K562 (cell line): ENCODE results near the gene CBFA2T3. TPM values are rescaled to one million over a fixed set of nuclear protein-coding genes. Genes with fewer than 3 reads are reported as not detected.

Source experiments
- CREB5 ChIP-seq: fragments of 250-450 bp; sonication (Bioruptor Pico); IDR thresholded peaks from 2 replicates; pipeline ENCODE4 v1.5.0; 2020; ENCODE audit warnings: mild to moderate bottlenecking
- FIP1L1 ChIP-seq: fragments of 200-400 bp; formaldehyde crosslinking; IDR thresholded peaks from 2 replicates; pipeline ENCODE4 v1.6.1; 2018; ENCODE audit warnings: mild to moderate bottlenecking, low read depth, low read length; ENCODE audit not compliant: poor library complexity, severe bottlenecking
- HOXB6 ChIP-seq: fragments of 250-450 bp; sonication (Bioruptor Pico); IDR thresholded peaks from 2 replicates; pipeline ENCODE4 v1.5.1; 2022; ENCODE audit warnings: mild to moderate bottlenecking, borderline replicate concordance
- POLR2AphosphoS5 ChIP-seq: IDR thresholded peaks from 2 replicates; pipeline ENCODE4 v1.6.1; 2011; ENCODE audit warnings: mild to moderate bottlenecking, low read depth, low read length, moderate library complexity; ENCODE audit not compliant: control insufficient read depth, insufficient read depth
- RBBP5 ChIP-seq: fragments of 200-600 bp; sonication (generic); IDR thresholded peaks from 2 replicates; pipeline ENCODE4 v1.6.1; 2012; ENCODE audit warnings: borderline replicate concordance, mild to moderate bottlenecking, low read length, control low read depth, inconsistent platforms; ENCODE audit not compliant: insufficient read depth, poor library complexity, severe bottlenecking
- SREBF1 ChIP-seq: fragments of 150-350 bp; IDR thresholded peaks from 2 replicates; pipeline ENCODE4 v1.6.1; 2014; ENCODE audit warnings: antibody characterized with exemption, low read depth, low read length, borderline replicate concordance
- SRSF3 ChIP-seq: fragments of 200-400 bp; formaldehyde crosslinking; IDR thresholded peaks from 2 replicates; pipeline ENCODE4 v1.6.1; 2016; ENCODE audit warnings: mild to moderate bottlenecking, low read length, moderate library complexity; ENCODE audit not compliant: insufficient read depth
- SUPT5H ChIP-seq: fragments of 450-650 bp; IDR thresholded peaks from 2 replicates; pipeline ENCODE4 v1.6.1; 2016
- USF1 ChIP-seq: sonication (generic); formaldehyde crosslinking; IDR thresholded peaks from 2 replicates; pipeline ENCODE4 v1.9.0; 2022; ENCODE audit warnings: mild to moderate bottlenecking, missing genetic modification reagents
- ZNF175 ChIP-seq: fragments of 200-800 bp; sonication (Bioruptor generic); IDR thresholded peaks from 2 replicates; pipeline ENCODE4 v1.6.1; 2016; ENCODE audit warnings: low read depth, mild to moderate bottlenecking, missing genetic modification characterization, missing compliant biosample characterization
- ZNF263 ChIP-seq: sonication (generic); formaldehyde crosslinking; IDR thresholded peaks from 2 replicates; pipeline ENCODE4 v1.8.0; 2022; ENCODE audit warnings: mild to moderate bottlenecking, missing genetic modification reagents, borderline replicate concordance
- ZNF449 ChIP-seq: fragments of 250-450 bp; sonication (Bioruptor Pico); IDR thresholded peaks from 2 replicates; pipeline ENCODE4 v1.8.0; 2022; ENCODE audit warnings: moderate library complexity, mild to moderate bottlenecking, inconsistent platforms
- ZNF586 ChIP-seq: fragments of 450-650 bp; formaldehyde crosslinking; conservative IDR thresholded peaks from 2 replicates; pipeline ENCODE4 v1.4.0; 2020; ENCODE audit warnings: mild to moderate bottlenecking, moderate library complexity
- polyA plus RNA-seq, 8 experiments: library from polyadenylated mRNA; depleted of rRNA in 4 of 8; stranded (reverse) in 5 of 8; unstranded in 3 of 8; fragments of >200 nt; fragmentation: Nextera tagmentation in 2 of 8; fragmentation: Illumina TruSeq in 1 of 8; extraction: Ambion mirVana in 2 of 8; extraction: Trizol in 1 of 8; gene quantifications; 2 replicates each; pipeline versions ENCODE4 v1.2.1 to v1.2.3, GENCODE V29; 2011 to 2014; ENCODE audit warnings: inconsistent platforms in 1 of 8, missing spikeins in 1 of 8
- total RNA-seq, 7 experiments: library from RNA; depleted of rRNA in 6 of 7; stranded (reverse); fragments of >200 nt in 6 of 7; fragmentation: Illumina TruSeq in 2 of 7; extraction: Trizol in 2 of 7; gene quantifications; 2 replicates each; pipeline versions ENCODE4 v1.2.1 to v1.2.3, GENCODE V29; 2011 to 2021; ENCODE audit warnings: low replicate concordance in 1 of 7
- TF ChIP-seq, protein P1 (sequence below), 3 experiments: fragments of 200-800 bp in 1 of 3; fragments of 250-450 bp in 1 of 3; fragments of 450-650 bp in 1 of 3; sonication (Bioruptor Pico) in 1 of 3; sonication (Bioruptor generic) in 1 of 3; formaldehyde crosslinking in 1 of 3; IDR thresholded peaks; 2 replicates each; pipeline versions ENCODE4 v1.6.1 to v1.8.0; 2016 to 2022; ENCODE audit warnings: mild to moderate bottlenecking in 2 of 3, missing genetic modification characterization in 2 of 3, missing compliant biosample characterization in 1 of 3, moderate library complexity in 1 of 3

Gene CBFA2T3
- total and polyA plus RNA-seq, 9 of the 15 experiments (the other 6 are each of a cell fraction or from before 2014, with no cell fraction given) = 2.3 to 145 (median 6.7) TPM

DNA sequence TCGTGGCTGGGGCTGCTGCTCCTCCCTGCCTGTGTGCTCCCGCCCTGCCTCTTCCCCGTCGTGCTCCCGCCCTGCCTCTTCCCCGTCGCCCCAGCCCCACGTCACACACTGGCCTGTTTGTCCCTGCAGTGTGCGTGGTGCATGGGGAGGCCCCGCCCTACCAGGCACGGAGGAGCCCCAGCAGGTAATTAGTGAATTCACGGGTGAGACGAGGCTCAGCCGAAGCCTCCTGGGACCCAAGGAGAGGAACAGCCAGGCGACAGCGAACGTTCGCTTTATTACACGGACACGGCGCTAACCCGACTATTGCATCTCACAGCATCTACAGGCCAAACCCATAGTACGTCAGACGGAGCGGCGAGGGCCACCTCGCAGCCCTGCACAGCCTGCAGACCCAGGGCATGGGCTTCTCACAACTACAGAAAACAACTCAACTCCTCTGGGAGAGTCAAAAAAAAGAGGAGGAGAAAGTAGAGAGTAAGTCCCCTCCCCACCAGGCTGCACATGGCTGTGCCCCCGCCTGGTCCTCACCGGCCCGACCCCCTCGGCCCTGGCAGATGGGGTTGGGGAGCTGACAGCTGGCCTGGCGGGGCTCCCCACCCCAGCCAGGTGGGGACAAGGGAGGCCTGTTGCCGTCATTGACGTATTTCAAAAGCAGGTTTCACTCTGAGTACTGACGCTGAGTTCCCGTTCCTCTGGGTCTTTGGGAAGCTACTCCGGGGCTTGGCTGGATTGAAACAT lies 106.2 kb downstream of the CBFA2T3 start (continued):
- TF ChIP-seq POLR2AphosphoS5 (no peak), SUPT5H (0 out of 2 replicates have a peak, but pooled peaks have one; percentile 2), FIP1L1 (peak; percentile 24), HOXB6 (CRISPR knock-in tag) (no peak), SREBF1 (no peak), ZNF449 (no peak), ZNF586 (CRISPR knock-in tag) (no peak), ZNF175 (CRISPR knock-in tag) (no peak), SRSF3 (no peak), RBBP5 (peak; percentile 21), USF1 (CRISPR knock-in tag) (no peak), CREB5 (CRISPR knock-in tag) (no peak), ZNF263 (CRISPR knock-in tag) (peak; percentile 89)
- TF ChIP-seq, protein P1, sequence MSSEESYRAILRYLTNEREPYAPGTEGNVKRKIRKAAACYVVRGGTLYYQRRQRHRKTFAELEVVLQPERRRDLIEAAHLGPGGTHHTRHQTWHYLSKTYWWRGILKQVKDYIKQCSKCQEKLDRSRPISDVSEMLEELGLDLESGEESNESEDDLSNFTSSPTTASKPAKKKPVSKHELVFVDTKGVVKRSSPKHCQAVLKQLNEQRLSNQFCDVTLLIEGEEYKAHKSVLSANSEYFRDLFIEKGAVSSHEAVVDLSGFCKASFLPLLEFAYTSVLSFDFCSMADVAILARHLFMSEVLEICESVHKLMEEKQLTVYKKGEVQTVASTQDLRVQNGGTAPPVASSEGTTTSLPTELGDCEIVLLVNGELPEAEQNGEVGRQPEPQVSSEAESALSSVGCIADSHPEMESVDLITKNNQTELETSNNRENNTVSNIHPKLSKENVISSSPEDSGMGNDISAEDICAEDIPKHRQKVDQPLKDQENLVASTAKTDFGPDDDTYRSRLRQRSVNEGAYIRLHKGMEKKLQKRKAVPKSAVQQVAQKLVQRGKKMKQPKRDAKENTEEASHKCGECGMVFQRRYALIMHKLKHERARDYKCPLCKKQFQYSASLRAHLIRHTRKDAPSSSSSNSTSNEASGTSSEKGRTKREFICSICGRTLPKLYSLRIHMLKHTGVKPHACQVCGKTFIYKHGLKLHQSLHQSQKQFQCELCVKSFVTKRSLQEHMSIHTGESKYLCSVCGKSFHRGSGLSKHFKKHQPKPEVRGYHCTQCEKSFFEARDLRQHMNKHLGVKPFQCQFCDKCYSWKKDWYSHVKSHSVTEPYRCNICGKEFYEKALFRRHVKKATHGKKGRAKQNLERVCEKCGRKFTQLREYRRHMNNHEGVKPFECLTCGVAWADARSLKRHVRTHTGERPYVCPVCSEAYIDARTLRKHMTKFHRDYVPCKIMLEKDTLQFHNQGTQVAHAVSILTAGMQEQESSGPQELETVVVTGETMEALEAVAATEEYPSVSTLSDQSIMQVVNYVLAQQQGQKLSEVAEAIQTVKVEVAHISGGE (CRISPR knock-in tag; IDR thresholded peaks at IDR 0.05) = peak in 1 of 3 experiments; percentile 61; a peak in 2 of 6 replicates
